ENCODE measurements around the gene EPB41L3. TPM values are rescaled to one million over a fixed set of nuclear protein-coding genes. Genes with fewer than 3 reads are reported as not detected.

Gene EPB41L3
- total RNA-seq, 4 donors from 2014 or later: 97.3 to 403 (median 134) TPM

DNA sequence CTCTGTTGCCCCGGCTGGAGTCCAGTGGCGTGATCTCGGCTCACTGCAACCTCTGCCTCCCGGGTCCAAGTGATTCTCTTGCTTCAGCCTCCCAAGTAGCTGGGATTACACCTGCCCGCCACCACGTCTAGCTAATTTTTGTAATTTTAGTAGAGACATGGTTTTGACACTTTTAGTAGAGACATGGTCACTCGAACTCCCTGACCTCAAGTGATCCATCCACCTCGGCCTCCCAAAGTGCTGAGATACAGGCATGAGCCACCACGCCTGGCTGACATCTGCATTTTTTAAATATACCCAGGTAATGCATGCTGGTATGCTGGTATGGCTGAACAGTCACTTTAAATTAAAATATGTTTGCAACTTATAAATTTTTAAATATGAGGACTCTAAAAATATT lies 91.9 kb downstream of the EPB41L3 start:
- TF ChIP-seq POLR2A (IDR thresholded peaks at IDR 0.05): no peak
- no peak for TF ChIP-seq EP300 (IDR thresholded peaks at IDR 0.05; ENCODE audit: low read depth)
- TF ChIP-seq, protein P1, sequence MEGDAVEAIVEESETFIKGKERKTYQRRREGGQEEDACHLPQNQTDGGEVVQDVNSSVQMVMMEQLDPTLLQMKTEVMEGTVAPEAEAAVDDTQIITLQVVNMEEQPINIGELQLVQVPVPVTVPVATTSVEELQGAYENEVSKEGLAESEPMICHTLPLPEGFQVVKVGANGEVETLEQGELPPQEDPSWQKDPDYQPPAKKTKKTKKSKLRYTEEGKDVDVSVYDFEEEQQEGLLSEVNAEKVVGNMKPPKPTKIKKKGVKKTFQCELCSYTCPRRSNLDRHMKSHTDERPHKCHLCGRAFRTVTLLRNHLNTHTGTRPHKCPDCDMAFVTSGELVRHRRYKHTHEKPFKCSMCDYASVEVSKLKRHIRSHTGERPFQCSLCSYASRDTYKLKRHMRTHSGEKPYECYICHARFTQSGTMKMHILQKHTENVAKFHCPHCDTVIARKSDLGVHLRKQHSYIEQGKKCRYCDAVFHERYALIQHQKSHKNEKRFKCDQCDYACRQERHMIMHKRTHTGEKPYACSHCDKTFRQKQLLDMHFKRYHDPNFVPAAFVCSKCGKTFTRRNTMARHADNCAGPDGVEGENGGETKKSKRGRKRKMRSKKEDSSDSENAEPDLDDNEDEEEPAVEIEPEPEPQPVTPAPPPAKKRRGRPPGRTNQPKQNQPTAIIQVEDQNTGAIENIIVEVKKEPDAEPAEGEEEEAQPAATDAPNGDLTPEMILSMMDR (IDR thresholded peaks at IDR 0.05): no peak
- no peak for TF ChIP-seq POLR2AphosphoS5 (IDR thresholded peaks at IDR 0.05)
- no peak for DNase-seq

DNA sequence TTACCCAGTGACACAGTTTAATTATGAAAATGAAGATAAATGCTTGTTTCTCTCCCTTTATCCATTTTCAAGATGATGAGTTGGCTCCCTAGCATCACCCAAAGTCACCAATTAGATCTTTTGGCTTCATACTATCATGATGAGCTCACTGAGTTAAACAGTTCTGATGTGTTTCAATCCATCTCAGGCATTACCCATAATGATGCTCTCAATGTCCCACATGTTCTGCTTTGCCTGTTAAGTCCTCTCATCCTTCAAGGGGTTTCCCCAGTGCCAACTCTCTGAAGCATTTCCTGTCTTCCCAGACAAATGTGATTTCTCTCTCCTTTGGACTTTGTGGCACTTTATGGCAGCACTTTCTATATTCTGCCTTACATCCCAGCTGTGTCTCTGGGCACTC lies 92.6 kb downstream of the EPB41L3 start:
- no peak for DNase-seq
- Histone ChIP-seq H3K27ac (no peak overlapping the region), H3K36me3 (no peaks in the 10 kb centered on the region), H3K27me3 (no peaks in the 10 kb centered on the region), H3K9me3 (no peaks in the 10 kb centered on the region), H3K4me1 (no peaks in the 10 kb centered on the region), H3K4me3 (no peak overlapping the region)
- intact Hi-C loops (cut with DNase I; ENCODE audit: low total_unique reads) (no loop called here), in situ Hi-C loops (cut with MboI; ENCODE audit: low pct_ligation_motif_present in 1 of 4, low pct_unique_long_range_greater_than_20kb in 1 of 4, low sequenced_read_pairs in 3 of 4) (loop anchor here in 1 of 4 donors (25.0 kb wide), 1 partner anchor 89 kb away; no protein-coding TSS in a partner anchor)
- no peak for TF ChIP-seq POLR2A (IDR thresholded peaks at IDR 0.05)
- no peak for TF ChIP-seq POLR2AphosphoS5 (IDR thresholded peaks at IDR 0.05)
- TF ChIP-seq EP300 (IDR thresholded peaks at IDR 0.05; ENCODE audit: low read depth): no peak
- TF ChIP-seq, protein P1 (IDR thresholded peaks at IDR 0.05): no peak

More for the DNA sequence above, 91.9 kb downstream of the EPB41L3 start:
- no peaks in the 10 kb centered on the region for H3K36me3 ChIP-seq
- in situ Hi-C loops (cut with MboI; ENCODE audit: low pct_ligation_motif_present in 1 of 4, low pct_unique_long_range_greater_than_20kb in 1 of 4, low sequenced_read_pairs in 3 of 4) (loop anchor here in 1 of 4 donors (25.0 kb wide), 1 partner anchor 90 kb away; no protein-coding TSS in a partner anchor), intact Hi-C loops (cut with DNase I; ENCODE audit: low total_unique reads) (no loop called here)
- H3K4me3 ChIP-seq: no peak overlapping the region
- WGBS, 2 donors (ENCODE audit: low coverage in 1 of 2): 90 to 95% methylated on average over 9 of the region's 9 CpGs
- H3K9me3 ChIP-seq: no peaks in the 10 kb centered on the region
- H3K4me1 ChIP-seq: no peaks in the 10 kb centered on the region
- H3K27ac ChIP-seq: no peak overlapping the region
- H3K27me3 ChIP-seq: no peaks in the 10 kb centered on the region

DNA sequence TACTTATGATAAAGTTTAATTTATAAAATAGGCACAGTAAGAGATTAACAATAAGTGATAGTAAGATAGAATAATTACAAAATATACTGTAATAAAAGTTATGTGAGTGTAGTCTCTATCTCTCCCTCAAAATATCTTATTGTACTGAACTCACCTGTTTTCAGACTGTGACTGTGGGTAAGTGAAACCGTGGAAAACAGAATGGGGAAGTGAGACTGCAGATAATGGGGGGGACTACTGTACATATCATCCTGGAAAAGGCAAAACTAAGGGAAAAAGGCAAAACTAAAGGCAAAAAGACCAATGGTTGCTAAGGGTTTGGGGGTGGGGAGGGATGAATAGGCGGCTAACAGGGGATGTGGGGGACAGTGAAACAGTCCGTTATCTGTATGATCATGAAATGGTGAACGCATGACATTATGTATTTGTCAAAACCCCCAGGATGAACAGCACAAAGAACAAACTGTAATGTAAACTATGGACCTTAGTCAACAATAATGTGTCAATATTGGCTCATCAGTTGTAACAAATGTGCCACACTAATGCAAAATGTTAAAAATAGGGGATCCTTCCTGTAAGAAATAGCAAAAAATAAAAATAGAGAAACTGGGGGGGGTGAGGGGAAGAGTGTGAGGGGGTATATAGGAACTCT lies 93.8 kb downstream of the EPB41L3 start:
- WGBS, 2 donors (ENCODE audit: low coverage in 1 of 2): 86 to 98% methylated on average over 4 of the region's 4 CpGs
- in situ Hi-C loops (cut with MboI; ENCODE audit: low pct_ligation_motif_present in 1 of 4, low pct_unique_long_range_greater_than_20kb in 1 of 4, low sequenced_read_pairs in 3 of 4): loop anchor here in 1 of 4 donors (25.0 kb wide), 1 partner anchor 88 kb away; no protein-coding TSS in a partner anchor
- H3K4me3 ChIP-seq: no peak overlapping the region
- H3K36me3 ChIP-seq: no peaks in the 10 kb centered on the region
- H3K27me3 ChIP-seq: no peaks in the 10 kb centered on the region
- no peak overlapping the region for H3K27ac ChIP-seq
- no peaks in the 10 kb centered on the region for H3K4me1 ChIP-seq
- DNase-seq: no peak
- no peaks in the 10 kb centered on the region for H3K9me3 ChIP-seq
- TF ChIP-seq, protein P1 (IDR thresholded peaks at IDR 0.05): no peak
- TF ChIP-seq EP300 (IDR thresholded peaks at IDR 0.05; ENCODE audit: low read depth) (no peak), POLR2AphosphoS5 (IDR thresholded peaks at IDR 0.05) (no peak), POLR2A (IDR thresholded peaks at IDR 0.05) (no peak)
- intact Hi-C loops (cut with DNase I; ENCODE audit: low total_unique reads): no loop called here

DNA sequence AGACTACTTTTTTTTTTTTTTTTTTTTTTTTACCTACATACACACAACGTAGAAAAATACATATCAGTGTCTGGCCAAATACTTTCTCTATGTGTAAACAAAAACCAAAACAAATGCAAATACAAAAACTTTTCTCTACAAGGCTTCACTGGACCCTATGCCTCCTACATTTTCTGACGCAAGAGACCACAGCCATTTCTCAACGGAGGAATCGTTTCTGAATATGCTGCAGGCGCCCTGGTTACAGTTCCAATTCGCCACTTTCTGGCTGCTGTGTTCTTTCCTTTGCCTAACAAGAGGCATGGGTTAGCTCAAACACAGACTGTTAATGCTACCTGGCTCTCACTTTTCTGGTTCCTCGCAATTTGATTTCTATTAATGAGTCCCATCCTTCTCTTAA lies 96.4 kb downstream of the EPB41L3 start:
- no peak overlapping the region for H3K4me3 ChIP-seq
- H3K27me3 ChIP-seq: no peaks in the 10 kb centered on the region
- DNase-seq: no peak
- intact Hi-C loops (cut with DNase I; ENCODE audit: low total_unique reads): no loop called here
- in situ Hi-C loops (cut with MboI; ENCODE audit: low pct_ligation_motif_present in 1 of 4, low pct_unique_long_range_greater_than_20kb in 1 of 4, low sequenced_read_pairs in 3 of 4): no loop called here
- no peaks in the 10 kb centered on the region for H3K9me3 ChIP-seq
- no peak overlapping the region for H3K27ac ChIP-seq
- 77 to 91% methylated on average over 6 to 7 of the region's 7 CpGs for WGBS, 2 donors (ENCODE audit: low coverage in 1 of 2)
- no peaks in the 10 kb centered on the region for H3K36me3 ChIP-seq
- no peaks in the 10 kb centered on the region for H3K4me1 ChIP-seq
- TF ChIP-seq EP300 (IDR thresholded peaks at IDR 0.05; ENCODE audit: low read depth) (no peak), POLR2A (IDR thresholded peaks at IDR 0.05) (no peak), POLR2AphosphoS5 (IDR thresholded peaks at IDR 0.05) (no peak)
- TF ChIP-seq, protein P1 (IDR thresholded peaks at IDR 0.05): no peak
